GM18520 (cell line): ENCODE measurements around the gene SCGB1A1.
"Not testable (repeated sequence)": the region's sequence is repeated elsewhere in the genome, so short reads cannot be mapped to it uniquely, and the experiment has no call there.

Experiments
- ATAC-seq: cut with Tn5 transposase; IDR thresholded peaks from one replicate; pipeline ENCODE4 v1.9.1; 2021; ENCODE audit not compliant: unreplicated experiment

Gene SCGB1A1

GRCh38 chr11:62418733-62419132 is at the start of gene SCGB1A1:
Gene SCGB1A1, plus strand, starts transcription at chr11:62419033. Its CDS starts 63 bp downstream, at chr11:62419096.
- ATAC-seq: no peak

- no peak for ATAC-seq
Measured at GRCh38 chr11:62370743-62371440, 47.9 kb upstream of the SCGB1A1 start.

GRCh38 chr11:62372871-62373270 is 46.0 kb upstream of the SCGB1A1 start:
- no peak for ATAC-seq

- ATAC-seq: no peak
Measured at GRCh38 chr11:62373464-62374119, 45.2 kb upstream of the SCGB1A1 start.

GRCh38 chr11:62374801-62375200 is 44.0 kb upstream of the SCGB1A1 start:
- ATAC-seq: no peak

- not testable (repeated sequence) for ATAC-seq
Measured at GRCh38 chr11:62378459-62379063, 40.3 kb upstream of the SCGB1A1 start.

GRCh38 chr11:62379586-62379985 is 39.2 kb upstream of the SCGB1A1 start:
- ATAC-seq: not testable (repeated sequence)

GRCh38 chr11:62380821-62381245 is 38.0 kb upstream of the SCGB1A1 start:
- ATAC-seq: not testable (repeated sequence)

GRCh38 chr11:62383822-62384221 is 35.0 kb upstream of the SCGB1A1 start:
- no peak for ATAC-seq

- ATAC-seq: not testable (repeated sequence)
Measured at GRCh38 chr11:62386083-62386482, 32.8 kb upstream of the SCGB1A1 start.

- no peak for ATAC-seq
Measured at GRCh38 chr11:62387381-62387780, 31.5 kb upstream of the SCGB1A1 start.

GRCh38 chr11:62388999-62389398 is 29.8 kb upstream of the SCGB1A1 start:
- ATAC-seq: no peak

GRCh38 chr11:62390237-62390636 is 28.6 kb upstream of the SCGB1A1 start:
- no peak for ATAC-seq

GRCh38 chr11:62390722-62391121 is 28.1 kb upstream of the SCGB1A1 start:
- no peak for ATAC-seq

GRCh38 chr11:62391642-62392425 is 27.0 kb upstream of the SCGB1A1 start:
- ATAC-seq: no peak

- ATAC-seq: no peak
Measured at GRCh38 chr11:62392506-62392905, 26.3 kb upstream of the SCGB1A1 start.

- ATAC-seq: no peak
Measured at GRCh38 chr11:62393061-62393611, 25.7 kb upstream of the SCGB1A1 start.

- ATAC-seq: no peak
Measured at GRCh38 chr11:62393735-62394134, 25.1 kb upstream of the SCGB1A1 start.

GRCh38 chr11:62394825-62395538 is 23.9 kb upstream of the SCGB1A1 start:
- no peak for ATAC-seq

GRCh38 chr11:62395885-62396551 is 22.8 kb upstream of the SCGB1A1 start:
- ATAC-seq: no peak
